ENCODE results near the gene DUSP19. TPM values are rescaled to one million over a fixed set of nuclear protein-coding genes. Genes with fewer than 3 reads are reported as not detected.

The DUSP19 gene
- total and polyA plus RNA-seq, 4 donors, result 0.27 to 2.2 (median 0.68) TPM

DNA sequence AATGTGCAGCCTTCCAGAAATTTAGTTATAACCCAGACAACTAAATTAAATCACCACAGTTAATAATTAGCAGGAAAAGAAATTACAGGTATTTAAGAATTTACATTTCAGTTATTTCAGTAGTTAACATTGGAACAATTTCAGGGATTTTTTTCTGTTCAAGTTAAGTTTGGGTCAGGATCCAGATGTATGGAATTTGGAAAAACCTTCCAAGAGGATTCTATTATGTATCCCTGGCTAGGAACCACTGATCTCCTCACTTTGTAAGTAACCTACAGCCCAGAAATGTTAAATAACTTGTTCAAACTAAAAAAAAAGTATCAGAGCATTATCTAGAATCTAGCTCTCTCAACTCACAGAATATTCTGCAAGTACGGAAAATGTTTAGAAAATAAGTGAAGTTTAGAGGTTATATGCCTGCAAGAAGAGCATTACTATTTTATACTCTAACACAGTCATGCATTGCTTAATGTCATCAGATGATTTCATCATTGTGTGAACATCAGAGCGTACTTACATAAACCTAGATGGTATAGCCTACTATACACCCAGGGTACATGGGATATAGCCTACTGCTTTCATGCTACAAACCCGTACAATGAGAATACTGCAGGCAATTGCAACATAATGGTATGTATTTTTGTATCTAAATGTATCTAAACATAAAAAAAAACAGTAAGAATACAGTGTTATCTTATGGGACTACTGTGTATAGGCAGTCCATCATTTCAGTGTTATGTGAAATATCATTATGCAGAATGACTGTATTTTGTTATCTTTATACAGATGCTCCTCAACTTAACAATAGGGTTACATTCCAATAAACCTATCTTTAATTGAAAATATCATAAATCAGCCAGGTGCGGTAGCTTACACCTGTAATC, 46.4 kb upstream of the DUSP19 start:
- TF ChIP-seq JUND (IDR thresholded peaks at IDR 0.05), result no peak
- no peak for TF ChIP-seq GABPA (IDR thresholded peaks at IDR 0.05 in 1 of 2, conservative IDR thresholded peaks at IDR 0.05 in 1 of 2)
- TF ChIP-seq, protein P1, sequence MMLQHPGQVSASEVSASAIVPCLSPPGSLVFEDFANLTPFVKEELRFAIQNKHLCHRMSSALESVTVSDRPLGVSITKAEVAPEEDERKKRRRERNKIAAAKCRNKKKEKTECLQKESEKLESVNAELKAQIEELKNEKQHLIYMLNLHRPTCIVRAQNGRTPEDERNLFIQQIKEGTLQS (IDR thresholded peaks at IDR 0.05), result no peak
- no peak for TF ChIP-seq FOXA2 (IDR thresholded peaks at IDR 0.05)
- TF ChIP-seq, protein P2, sequence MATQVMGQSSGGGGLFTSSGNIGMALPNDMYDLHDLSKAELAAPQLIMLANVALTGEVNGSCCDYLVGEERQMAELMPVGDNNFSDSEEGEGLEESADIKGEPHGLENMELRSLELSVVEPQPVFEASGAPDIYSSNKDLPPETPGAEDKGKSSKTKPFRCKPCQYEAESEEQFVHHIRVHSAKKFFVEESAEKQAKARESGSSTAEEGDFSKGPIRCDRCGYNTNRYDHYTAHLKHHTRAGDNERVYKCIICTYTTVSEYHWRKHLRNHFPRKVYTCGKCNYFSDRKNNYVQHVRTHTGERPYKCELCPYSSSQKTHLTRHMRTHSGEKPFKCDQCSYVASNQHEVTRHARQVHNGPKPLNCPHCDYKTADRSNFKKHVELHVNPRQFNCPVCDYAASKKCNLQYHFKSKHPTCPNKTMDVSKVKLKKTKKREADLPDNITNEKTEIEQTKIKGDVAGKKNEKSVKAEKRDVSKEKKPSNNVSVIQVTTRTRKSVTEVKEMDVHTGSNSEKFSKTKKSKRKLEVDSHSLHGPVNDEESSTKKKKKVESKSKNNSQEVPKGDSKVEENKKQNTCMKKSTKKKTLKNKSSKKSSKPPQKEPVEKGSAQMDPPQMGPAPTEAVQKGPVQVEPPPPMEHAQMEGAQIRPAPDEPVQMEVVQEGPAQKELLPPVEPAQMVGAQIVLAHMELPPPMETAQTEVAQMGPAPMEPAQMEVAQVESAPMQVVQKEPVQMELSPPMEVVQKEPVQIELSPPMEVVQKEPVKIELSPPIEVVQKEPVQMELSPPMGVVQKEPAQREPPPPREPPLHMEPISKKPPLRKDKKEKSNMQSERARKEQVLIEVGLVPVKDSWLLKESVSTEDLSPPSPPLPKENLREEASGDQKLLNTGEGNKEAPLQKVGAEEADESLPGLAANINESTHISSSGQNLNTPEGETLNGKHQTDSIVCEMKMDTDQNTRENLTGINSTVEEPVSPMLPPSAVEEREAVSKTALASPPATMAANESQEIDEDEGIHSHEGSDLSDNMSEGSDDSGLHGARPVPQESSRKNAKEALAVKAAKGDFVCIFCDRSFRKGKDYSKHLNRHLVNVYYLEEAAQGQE (IDR thresholded peaks at IDR 0.05), result no peak
- TF ChIP-seq, protein P3, sequence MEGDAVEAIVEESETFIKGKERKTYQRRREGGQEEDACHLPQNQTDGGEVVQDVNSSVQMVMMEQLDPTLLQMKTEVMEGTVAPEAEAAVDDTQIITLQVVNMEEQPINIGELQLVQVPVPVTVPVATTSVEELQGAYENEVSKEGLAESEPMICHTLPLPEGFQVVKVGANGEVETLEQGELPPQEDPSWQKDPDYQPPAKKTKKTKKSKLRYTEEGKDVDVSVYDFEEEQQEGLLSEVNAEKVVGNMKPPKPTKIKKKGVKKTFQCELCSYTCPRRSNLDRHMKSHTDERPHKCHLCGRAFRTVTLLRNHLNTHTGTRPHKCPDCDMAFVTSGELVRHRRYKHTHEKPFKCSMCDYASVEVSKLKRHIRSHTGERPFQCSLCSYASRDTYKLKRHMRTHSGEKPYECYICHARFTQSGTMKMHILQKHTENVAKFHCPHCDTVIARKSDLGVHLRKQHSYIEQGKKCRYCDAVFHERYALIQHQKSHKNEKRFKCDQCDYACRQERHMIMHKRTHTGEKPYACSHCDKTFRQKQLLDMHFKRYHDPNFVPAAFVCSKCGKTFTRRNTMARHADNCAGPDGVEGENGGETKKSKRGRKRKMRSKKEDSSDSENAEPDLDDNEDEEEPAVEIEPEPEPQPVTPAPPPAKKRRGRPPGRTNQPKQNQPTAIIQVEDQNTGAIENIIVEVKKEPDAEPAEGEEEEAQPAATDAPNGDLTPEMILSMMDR (IDR thresholded peaks at IDR 0.05; ENCODE audit: low read depth, low read length, missing input control), result no peak
- WGBS, result 90% methylated on average over 4 of the region's 4 CpGs
- DNase-seq (ENCODE audit: low spot score), result no peak
- no peak overlapping the region for H3K9ac ChIP-seq (ENCODE audit: low read depth in 1 of 2, low read length in 2 of 2)
- no peaks in the 10 kb centered on the region for H3K27me3 ChIP-seq (ENCODE audit: control insufficient read depth in 4 of 4, insufficient read depth in 4 of 4, low read length in 3 of 4)
- no peak overlapping the region for H3K4me3 ChIP-seq (ENCODE audit: low read depth in 1 of 3, low read length in 3 of 3)
- H3K9me3 ChIP-seq (ENCODE audit: control insufficient read depth in 4 of 4, low read length in 3 of 4), result peaks cover 0 to 1% (median 0%) of the 10 kb centered on the region in 4 donors
- H3K27ac ChIP-seq (ENCODE audit: low read depth in 1 of 2, low read length in 2 of 2), result no peak overlapping the region
- H3K4me1 ChIP-seq (ENCODE audit: control insufficient read depth in 4 of 4, insufficient read depth in 4 of 4, low read length in 3 of 4), result peaks cover 0 to 33% (median 21%) of the 10 kb centered on the region in 4 donors
- H3K36me3 ChIP-seq (ENCODE audit: control insufficient read depth in 4 of 4, insufficient read depth in 3 of 4, low read depth in 1 of 4, low read length in 3 of 4), result no peaks in the 10 kb centered on the region

DNA sequence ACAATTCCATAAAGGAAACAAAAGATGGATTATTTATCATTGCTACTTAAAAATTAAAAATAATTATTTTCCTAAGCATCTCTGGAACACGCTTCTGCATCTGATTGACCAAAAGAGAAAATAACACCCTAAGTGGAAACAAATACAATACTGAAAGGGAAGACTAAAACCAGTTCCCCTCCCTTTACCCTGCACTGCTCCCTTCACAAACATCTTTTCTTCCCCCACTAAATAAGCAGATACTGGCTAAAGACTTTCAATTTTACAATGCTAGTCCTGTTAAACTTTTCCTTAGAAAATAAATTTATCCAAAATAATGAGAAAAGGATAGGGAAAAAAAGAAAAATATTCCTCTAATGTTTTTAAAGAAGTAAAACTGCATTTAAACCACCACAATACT, 44.6 kb upstream of the DUSP19 start:
- no peaks in the 10 kb centered on the region for H3K36me3 ChIP-seq (ENCODE audit: control insufficient read depth in 4 of 4, insufficient read depth in 3 of 4, low read depth in 1 of 4, low read length in 3 of 4)
- no peak overlapping the region for H3K27ac ChIP-seq (ENCODE audit: low read depth in 1 of 2, low read length in 2 of 2)
- 79% methylated on average over 1 of the region's 1 CpG for WGBS
- H3K9me3 ChIP-seq (ENCODE audit: control insufficient read depth in 4 of 4, low read length in 3 of 4), result no peaks in the 10 kb centered on the region
- no peaks in the 10 kb centered on the region for H3K27me3 ChIP-seq (ENCODE audit: control insufficient read depth in 4 of 4, insufficient read depth in 4 of 4, low read length in 3 of 4)
- H3K9ac ChIP-seq (ENCODE audit: low read depth in 1 of 2, low read length in 2 of 2), result no peak overlapping the region
- H3K4me1 ChIP-seq (ENCODE audit: control insufficient read depth in 4 of 4, insufficient read depth in 4 of 4, low read length in 3 of 4), result peaks cover under 1 to 33% (median 26%) of the 10 kb centered on the region in 4 donors
- H3K4me3 ChIP-seq (ENCODE audit: low read depth in 1 of 3, low read length in 3 of 3), result no peak overlapping the region
- DNase-seq (ENCODE audit: low spot score), result no peak
- TF ChIP-seq, protein P4, sequence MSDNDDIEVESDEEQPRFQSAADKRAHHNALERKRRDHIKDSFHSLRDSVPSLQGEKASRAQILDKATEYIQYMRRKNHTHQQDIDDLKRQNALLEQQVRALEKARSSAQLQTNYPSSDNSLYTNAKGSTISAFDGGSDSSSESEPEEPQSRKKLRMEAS (IDR thresholded peaks at IDR 0.05), result no peak
- TF ChIP-seq, protein P1 (IDR thresholded peaks at IDR 0.05), result no peak

- H3K4me3 ChIP-seq (ENCODE audit: low read depth in 1 of 3, low read length in 3 of 3), result no peak overlapping the region
- WGBS, result 95% methylated on average over 1 of the region's 1 CpG
- no peaks in the 10 kb centered on the region for H3K36me3 ChIP-seq (ENCODE audit: control insufficient read depth in 4 of 4, insufficient read depth in 3 of 4, low read depth in 1 of 4, low read length in 3 of 4)
- H3K4me1 ChIP-seq (ENCODE audit: control insufficient read depth in 4 of 4, insufficient read depth in 4 of 4, low read length in 3 of 4), result peaks cover 2 to 33% (median 28%) of the 10 kb centered on the region in 4 donors
- no peaks in the 10 kb centered on the region for H3K9me3 ChIP-seq (ENCODE audit: control insufficient read depth in 4 of 4, low read length in 3 of 4)
- H3K9ac ChIP-seq (ENCODE audit: low read depth in 1 of 2, low read length in 2 of 2), result no peak overlapping the region
- TF ChIP-seq FOXA2 (IDR thresholded peaks at IDR 0.05), result no peak
- TF ChIP-seq RAD21 (IDR thresholded peaks at IDR 0.05), result no peak
- TF ChIP-seq NR2F2 (IDR thresholded peaks at IDR 0.05), result no peak
- no peak for TF ChIP-seq SP1 (IDR thresholded peaks at IDR 0.05)
- no peak for TF ChIP-seq GABPA (IDR thresholded peaks at IDR 0.05 in 1 of 2, conservative IDR thresholded peaks at IDR 0.05 in 1 of 2)
- TF ChIP-seq, protein P4 (IDR thresholded peaks at IDR 0.05), result no peak
- no peak for TF ChIP-seq JUND (IDR thresholded peaks at IDR 0.05)
- TF ChIP-seq EGR1 (IDR thresholded peaks at IDR 0.05; ENCODE audit: low read depth in 2 of 2), result no peak
- TF ChIP-seq, protein P5, sequence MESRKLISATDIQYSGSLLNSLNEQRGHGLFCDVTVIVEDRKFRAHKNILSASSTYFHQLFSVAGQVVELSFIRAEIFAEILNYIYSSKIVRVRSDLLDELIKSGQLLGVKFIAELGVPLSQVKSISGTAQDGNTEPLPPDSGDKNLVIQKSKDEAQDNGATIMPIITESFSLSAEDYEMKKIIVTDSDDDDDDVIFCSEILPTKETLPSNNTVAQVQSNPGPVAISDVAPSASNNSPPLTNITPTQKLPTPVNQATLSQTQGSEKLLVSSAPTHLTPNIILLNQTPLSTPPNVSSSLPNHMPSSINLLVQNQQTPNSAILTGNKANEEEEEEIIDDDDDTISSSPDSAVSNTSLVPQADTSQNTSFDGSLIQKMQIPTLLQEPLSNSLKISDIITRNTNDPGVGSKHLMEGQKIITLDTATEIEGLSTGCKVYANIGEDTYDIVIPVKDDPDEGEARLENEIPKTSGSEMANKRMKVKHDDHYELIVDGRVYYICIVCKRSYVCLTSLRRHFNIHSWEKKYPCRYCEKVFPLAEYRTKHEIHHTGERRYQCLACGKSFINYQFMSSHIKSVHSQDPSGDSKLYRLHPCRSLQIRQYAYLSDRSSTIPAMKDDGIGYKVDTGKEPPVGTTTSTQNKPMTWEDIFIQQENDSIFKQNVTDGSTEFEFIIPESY (IDR thresholded peaks at IDR 0.05), result no peak
- no peak for TF ChIP-seq RXRA (IDR thresholded peaks at IDR 0.05)
- DNase-seq (ENCODE audit: low spot score), result no peak
- H3K27ac ChIP-seq (ENCODE audit: low read depth in 1 of 2, low read length in 2 of 2), result no peak overlapping the region
- no peaks in the 10 kb centered on the region for H3K27me3 ChIP-seq (ENCODE audit: control insufficient read depth in 4 of 4, insufficient read depth in 4 of 4, low read length in 3 of 4)
Measured at GRCh38 chr2:183034806-183035205, 43.7 kb upstream of the DUSP19 start.

Measured in liver (tissue), 9 donors.